ENCODE results near the gene IARS2.
"Not testable (repeated sequence)": the region's sequence is repeated elsewhere in the genome, so short reads cannot be mapped to it uniquely, and the experiment has no call there.

IARS2 gene

DNA sequence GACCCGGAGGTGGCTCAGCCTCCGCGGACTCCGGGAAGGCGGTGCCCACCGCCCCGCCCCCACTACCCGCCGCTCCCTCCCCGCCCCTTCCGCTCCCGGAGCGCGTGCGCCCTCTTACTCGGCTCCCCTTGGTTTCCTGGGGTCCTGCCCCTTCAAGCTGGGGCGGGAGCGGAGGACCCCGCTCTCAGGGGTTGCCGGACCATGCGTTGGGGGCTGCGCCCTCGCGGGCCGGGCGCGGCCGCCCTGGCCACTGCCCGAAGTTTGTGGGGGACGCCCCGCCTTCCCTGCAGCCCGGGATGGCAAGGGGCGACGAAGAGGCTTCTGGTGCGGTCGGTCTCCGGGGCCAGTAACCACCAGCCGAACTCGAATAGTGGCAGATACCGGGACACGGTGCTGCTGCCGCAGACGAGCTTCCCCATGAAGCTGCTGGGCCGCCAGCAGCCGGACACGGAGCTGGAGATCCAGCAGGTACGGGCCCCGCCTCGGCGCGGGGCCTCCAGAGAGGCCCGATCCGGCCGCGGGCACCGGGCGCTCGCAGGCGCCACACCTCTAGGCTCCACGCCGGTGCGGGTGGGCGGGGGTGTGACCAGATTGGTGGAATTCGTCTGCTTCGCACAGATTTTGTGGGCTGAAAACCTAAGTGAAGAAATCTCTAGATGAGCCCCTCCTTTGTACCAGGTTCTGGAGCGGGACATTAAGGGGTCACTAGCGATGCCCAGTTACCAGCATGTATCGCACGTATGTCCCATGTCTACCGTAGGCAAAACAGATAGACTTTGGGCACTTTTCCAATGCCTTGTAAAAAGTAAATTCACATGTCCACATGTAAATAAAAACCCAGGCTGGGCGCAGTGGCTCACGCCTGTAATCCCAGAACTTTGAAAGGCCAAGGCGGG, at the start of gene IARS2:
TSS of gene IARS2 (plus strand) at position 117 of the 896 bp plus-strand sequence. CDS start at position 202, 85 bp downstream.
- peak; percentile 71 to 90 (median 83) for DNase-seq (ENCODE audit: low read depth in 3 of 3, low spot score in 1 of 3)

DNA sequence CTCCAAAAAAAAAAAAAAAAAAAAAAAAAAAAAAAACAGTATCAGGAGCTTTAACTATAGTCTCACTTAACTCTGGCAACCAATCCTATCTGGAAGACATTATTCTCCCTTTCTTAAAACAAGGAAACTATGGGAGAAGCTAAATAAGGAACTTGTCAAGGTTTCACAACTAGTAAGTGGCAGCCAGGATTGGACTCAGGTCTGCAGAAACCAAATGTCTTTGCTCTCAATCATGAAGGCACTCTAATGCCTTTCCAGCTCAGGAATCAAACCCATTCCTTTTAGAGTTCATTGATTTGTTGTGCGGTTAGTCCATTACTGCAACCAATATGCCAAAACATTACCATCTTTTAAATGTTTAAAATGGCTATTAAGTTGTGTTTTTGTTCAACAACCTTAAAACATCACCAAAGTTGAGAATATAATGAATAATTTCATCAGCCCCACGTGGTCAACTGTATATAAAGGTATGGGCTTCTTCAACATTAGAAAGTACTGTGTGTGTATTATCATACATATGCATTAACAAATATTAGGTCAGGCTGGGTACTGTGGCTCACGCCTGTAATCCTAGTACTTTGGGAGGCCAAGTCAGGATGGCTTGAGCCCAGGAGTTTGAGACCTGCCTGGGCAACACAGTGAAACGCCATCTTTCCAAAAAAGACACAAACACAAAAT, 49.1 kb upstream of the IARS2 start:
- no peak for DNase-seq (ENCODE audit: low read depth in 3 of 3, low spot score in 1 of 3)

DNA sequence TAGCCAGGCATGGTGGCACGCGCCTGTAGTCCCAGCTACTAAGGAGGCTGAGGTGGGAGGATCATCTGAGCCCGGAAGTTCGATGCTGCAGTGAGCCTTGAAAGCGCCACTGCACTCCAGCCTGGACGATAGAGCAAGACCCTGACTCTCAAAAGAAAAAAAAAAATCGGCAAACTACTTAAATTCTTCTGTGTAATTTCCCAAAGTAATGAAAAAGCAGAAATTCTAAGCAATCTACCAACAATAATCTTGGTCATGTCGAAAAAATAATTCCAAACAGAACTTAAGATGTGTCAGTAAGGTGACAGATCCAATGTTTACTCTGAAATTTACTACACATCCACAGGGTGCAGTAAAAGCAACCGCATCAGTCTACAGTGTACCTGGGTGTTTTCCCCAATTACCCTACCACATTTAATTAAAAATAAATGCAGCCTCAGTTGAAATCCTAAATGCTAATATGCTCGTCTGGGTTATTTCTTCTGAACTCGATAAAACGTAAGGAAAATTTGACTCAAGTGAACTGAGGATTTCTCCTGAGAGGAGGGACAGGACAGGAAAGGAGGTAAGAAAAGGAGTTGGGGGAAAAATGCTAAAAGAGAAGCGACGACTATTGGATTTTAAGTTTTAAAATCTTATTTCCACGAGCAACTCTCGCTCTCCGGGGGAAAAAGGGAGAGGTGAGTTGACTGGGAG, 48.4 kb upstream of the IARS2 start:
- no peak for DNase-seq (ENCODE audit: low read depth in 3 of 3, low spot score in 1 of 3)

DNA sequence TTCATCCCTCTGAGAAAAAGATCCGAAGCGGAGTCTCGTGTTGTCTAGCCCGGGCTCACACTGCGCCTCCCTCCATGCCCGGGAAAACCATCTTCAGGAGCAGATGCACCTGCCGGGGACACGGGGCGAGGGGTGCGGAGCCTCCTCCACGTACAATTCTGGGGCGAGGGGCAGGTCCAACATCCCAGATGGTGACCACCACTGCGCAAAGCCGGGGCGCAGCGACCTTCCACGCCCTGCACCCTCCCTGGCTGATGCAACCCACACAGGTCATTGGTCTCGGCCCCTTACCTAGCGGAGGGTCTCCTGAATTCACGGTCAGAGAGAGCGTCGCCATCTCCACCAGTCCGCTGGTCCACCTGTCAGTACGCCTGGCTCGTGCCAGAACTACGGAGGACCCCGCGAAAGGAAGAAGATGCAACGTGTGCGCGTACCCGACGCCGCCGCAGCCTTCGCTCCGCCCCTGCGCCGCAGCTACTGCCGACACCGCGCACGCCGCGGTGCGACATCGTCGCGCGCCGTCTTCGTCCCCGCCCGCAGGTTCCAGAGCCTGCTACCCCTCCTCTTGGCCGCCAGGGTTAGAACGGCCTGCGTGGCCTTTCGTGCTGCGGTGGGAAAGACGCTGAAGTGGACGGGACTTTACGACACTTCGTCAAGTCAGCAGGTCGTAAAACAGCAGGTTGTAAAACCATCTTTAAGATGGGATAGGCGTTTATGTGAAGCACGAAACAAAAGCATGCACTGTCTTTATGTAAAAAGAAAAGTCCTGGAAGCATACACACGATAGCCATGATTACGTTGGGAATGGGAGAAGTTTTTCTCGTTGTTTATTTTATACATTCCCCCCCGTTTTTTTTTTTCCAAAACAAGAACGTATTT, 47.6 kb upstream of the IARS2 start, which contains the start of gene EPRS1:
TSS of gene EPRS1 (minus strand) at position 454 of the 879 bp plus-strand sequence. CDS start at position 337, 117 bp downstream.
- peak; percentile 80 to 90 (median 84) for DNase-seq (ENCODE audit: low read depth in 3 of 3, low spot score in 1 of 3)

DNA sequence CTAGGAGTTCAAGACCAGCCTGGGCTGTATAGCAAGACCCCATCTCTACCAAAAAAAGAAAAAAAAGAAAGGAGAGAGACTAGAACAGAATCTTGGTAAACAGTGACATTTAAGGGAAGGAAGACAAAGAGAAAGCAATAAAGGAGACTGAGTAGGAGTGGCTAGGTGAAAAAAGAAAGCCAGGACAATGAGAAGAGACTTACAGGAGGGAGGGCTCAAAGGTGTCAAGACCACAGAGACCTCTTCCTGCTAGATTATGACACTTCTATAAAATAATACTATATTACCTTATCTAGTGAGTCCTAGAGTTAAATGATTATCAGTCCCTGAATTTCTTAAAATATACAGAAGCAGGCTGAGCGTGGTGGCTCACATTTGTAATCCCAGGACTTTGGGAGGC, 37.6 kb upstream of the IARS2 start:
- no peak for DNase-seq (ENCODE audit: low read depth in 3 of 3, low spot score in 1 of 3)

DNA sequence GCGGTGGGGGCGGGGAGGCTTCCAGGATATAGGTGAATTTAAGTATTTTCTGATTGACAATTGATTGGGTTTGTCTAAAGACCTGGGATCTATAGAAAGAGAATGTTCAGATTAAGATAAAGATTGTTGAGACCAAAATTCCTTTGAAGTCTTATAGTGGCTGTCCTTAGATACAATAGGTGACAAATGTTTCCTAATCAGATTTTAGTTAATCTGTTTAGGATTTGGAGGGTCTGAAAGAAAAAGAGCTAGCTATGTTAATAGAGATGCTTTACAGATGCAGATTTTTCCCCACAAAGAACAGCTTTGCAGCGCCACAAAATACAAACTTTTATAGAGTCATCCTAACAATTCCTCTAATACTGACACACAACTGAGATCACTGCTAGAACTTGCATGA, 33.1 kb upstream of the IARS2 start:
- no peak for DNase-seq (ENCODE audit: low read depth in 3 of 3, low spot score in 1 of 3)

DNA sequence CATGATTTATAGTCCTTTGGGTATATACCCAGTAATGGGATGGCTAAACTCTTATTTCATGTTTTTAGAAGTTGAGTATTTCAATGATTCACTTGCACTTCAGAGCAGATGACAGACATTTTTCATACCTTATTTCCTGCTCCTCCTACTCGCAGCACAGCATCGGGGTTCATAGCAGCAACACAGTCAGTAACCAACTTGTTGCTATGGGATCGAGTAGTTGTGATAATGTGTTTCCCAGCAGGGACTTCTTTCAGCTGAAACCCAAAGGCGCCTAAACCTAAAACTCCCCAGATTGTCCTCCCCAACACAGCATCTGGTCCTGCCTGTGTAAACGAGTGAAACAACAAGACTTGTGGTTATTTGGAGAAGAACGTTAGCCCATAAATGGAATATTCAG, 31.3 kb upstream of the IARS2 start:
- no peak for DNase-seq (ENCODE audit: low read depth in 3 of 3, low spot score in 1 of 3)

DNA sequence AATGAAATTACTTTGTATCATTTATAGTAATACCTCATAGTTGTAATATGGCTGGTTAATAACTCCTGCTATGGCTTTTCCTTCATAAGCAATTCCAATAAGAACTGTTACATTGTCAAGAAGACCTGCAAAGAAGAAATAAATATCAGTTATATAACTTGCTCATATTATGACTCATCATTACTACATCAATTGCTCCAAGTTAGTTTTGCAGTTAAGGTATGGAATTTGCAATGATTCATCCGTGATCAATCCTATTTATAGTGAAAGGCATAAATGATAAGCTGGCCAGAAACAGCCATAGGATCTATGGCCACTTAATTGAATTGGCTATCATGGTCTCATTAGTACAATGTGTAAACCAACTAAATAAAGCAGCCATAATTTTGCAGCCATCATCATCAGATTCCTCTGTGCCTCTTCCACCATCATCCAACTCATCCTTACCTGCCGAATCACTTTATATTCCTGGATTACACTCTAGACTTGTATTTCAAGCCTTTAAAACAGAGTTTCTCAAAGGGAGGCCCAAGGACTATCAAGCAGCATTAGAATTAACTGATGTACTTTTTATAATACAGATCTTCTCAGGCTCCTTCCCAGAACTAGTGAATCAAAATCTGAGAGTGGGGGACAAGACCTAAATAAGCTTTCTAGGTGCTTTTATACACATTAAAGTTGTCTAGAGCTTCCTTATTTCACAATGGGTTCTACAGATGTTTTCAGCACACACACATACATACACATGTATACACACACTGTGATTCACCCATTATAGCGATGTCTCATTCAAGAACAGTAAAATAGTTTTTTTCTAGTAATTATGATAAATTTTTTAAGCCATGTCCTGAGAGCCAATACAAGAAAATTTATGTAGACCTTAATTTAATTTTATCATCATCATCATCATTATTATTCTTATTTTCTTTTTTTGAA, 26.4 kb upstream of the IARS2 start:
- no peak for DNase-seq (ENCODE audit: low read depth in 3 of 3, low spot score in 1 of 3)

DNA sequence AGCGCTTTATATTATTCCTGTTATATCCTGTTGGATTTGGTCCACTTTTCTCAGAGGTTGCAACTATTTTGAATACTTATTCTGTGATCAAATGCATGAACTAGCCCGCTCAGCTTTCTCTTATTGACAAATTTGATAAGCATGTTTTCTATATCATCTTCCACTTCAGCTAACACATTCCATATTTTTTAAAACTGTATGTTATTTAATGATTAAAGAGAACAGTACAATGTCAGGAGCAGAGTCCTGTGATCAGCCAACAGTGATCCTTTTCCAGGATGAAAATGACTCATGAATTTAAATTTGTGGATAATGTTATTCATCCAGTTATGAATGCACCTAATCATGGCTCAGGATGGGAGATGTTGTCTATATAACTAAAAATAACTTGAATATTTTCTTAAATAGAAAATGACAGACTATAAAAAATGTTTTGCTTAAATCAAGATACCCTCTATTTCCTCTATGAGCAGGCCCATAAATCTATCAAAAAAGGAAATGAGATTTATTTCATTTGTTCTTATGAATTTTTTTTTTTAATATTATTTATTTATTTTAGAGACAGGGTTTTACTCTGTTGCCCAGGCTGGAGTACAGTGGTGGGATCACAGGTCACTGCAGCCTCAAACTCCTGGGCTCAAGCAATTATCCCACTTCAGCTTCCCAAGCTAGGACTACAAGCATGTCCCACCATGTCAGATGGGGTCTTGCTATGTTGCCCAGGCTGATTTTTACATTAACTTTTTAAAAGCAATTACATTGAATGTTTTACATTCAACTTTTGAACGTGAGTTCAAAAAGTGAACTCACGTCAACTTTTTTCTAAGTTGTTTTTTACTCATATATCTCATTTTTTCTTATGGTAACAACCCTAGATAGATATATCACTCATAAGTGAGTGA, 16.8 kb upstream of the IARS2 start:
- no peak for DNase-seq (ENCODE audit: low read depth in 3 of 3, low spot score in 1 of 3)

DNA sequence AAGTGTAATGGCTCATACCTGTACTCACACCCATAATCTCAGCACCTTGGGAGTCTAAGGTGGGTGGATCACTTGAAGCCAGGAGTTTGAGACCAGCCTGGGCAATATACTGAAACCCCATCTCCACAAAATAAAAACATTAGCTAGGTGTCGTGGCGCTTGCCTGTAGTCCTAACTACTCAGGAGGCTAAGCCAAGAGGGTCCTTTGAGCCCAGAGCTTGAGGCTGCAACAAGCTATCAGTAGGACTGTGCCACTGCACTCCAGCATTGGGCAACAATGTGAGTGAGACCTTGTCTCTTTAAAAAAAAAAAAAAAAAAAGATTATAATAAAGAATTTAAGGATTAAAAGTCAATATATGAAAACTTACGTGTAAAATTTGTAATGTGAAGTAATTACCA, 16.0 kb upstream of the IARS2 start:
- DNase-seq (ENCODE audit: low read depth in 3 of 3, low spot score in 1 of 3) = no peak

DNA sequence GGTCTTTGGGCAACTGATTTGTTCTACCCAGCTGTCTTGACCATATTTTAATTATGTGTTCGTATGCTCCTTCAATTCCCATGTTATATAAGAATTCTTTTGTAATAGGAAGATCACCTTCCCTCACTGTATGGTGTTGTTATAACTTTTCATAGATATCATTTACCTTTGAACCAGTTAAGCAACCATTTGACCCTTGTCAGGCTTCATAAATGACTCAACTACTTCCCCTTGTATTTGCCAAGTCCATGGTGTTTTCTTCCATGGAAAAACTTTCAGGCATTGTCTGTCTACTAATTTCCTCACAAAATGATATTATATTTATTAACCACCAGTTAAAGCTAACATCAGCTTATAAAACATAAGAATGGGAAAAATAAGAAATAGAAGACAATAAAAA, 9.5 kb upstream of the IARS2 start:
- DNase-seq (ENCODE audit: low read depth in 3 of 3, low spot score in 1 of 3) = no peak

DNA sequence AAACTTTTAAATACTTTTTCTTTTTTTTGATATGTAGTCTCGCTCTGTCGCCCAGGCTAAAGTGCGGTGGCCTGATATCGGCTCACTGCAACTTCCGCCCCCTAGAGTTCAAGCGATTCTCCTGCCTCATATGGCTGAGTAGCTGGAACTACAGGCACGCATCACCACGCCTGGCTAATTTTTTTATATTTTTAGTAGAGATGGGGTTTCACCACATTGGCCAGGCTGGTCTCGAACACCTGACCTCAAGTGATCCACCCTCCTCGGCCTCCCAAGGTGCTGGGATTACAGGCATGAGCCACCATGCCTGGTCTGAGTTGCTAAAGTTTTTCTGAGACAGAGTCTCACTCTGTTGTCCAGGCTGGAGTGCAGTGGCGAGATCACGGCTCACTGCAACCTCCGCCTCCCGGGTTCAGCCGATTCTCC, 7.7 kb upstream of the IARS2 start:
- DNase-seq (ENCODE audit: low read depth in 3 of 3, low spot score in 1 of 3) = not testable (repeated sequence)

DNA sequence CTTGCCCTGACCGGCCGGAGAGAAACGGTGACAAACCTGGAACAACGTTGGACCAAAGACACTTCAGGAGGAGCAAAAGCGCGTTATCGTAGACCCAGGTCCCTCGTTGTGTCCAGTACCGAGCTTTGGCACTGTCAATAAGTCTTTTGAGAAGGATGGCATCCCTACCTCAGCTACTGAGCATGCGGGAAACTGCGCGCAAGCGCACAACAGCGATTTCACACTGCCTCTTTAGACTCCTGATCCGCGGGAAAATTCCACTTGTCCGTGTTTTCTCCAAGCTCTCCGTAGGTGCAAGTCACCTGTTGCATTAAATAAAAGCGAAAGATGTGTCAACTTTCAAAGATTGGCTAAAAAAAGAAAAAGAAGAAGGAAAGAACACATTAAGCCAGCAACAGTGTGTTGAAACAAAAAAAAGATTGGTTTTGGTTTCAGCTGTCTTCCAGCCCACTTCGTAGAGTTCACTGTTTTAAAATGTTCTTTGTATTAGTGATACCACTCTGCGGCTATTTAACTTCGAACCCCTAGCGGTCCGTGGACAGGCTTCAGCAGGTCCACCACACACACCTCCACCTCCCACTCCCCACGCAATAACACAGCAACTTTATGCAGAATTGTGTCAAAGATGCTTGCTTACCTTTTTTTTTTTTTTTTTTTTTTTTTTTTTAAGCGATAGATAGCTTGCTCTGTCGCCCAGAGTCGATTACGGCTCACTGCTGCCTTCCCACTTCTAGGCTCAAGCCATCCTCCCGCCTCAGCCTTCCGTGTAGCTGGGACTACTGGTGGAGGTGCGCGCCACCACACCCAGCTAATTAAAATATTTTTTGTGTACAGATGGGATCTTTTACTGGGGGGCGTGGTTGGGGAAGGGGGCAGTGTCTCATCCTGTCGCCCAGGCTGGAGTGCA, 4.0 kb upstream of the IARS2 start, which contains the start of gene BPNT1:
TSS of gene BPNT1 (minus strand) at position 139 of the 907 bp plus-strand sequence. CDS start 9,942 bp downstream, outside the sequence.
- DNase-seq (ENCODE audit: low read depth in 3 of 3, low spot score in 1 of 3) = peak; percentile 94 to 96 (median 95)

DNA sequence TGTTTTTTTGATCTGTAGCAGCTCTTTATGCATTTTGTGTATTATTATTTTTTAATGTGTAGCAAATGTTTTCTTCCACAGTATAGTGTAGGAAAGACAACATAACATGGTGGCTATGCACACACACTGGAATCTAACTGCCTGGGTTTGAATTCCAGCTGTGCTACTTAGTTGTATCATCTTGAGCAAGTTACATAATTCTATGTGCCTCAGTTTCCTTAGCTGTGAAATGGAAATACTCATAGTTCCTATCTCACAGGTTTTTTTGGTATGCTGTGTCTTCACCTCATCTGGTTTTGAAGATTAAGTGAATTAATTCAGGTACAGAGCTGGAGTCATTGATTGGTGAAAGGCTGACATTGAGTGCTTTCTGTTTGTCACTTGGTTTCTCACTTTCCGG, 1.2 kb upstream of the IARS2 start:
- no peak for DNase-seq (ENCODE audit: low read depth in 3 of 3, low spot score in 1 of 3)

DNA sequence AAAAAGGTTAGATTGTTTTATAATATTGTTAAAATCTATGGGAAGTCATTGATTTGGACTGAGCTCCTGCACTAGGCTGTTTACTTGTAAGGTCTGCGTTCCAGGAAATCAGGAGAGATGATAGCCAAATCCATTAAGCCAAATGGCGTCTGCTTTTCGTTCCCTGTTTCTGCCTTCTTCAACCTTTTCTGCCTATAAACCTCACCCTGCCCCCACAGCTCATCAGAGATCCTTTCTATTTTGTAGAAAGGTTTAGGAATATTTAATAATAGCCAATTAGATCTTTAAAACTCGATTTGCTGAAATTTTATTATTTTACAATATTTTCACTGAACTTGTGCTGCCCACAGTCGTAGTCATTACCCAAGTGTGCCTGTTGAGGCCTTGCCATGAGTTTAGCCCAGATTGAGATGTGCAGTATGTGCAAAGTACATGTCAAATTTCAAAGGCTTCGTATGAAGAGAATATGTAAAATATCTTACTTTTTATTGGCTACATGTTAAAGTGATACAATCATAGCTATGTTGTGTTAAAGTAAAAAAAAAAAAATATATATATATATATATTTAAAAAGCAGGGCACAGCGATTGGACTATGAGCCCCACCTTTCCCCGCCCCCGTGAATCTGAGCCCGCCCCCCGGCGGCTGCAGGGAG, 444 bp upstream of the IARS2 start:
- DNase-seq (ENCODE audit: low read depth in 3 of 3, low spot score in 1 of 3) = no peak

DNA sequence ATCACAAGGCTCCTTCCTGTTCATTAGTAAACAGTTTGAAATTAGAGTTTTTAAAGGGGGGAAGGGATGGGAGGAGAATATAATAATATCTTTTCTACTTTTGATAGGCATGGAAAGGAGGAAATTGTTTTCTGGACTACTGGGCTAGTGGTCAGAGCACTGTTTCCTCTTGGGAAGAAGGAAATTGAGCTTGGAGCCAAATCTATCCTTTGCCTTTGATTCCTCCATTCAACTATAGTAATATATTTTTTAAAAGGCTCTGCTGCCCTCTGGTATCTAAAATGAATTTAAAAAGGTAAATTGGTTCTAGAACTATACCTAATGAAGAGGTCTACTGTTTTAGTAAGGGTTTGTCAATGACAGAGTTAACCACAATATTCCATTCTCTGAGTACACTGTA, 5.9 kb downstream of the IARS2 start:
- no peak for DNase-seq (ENCODE audit: low read depth in 3 of 3, low spot score in 1 of 3)

DNA sequence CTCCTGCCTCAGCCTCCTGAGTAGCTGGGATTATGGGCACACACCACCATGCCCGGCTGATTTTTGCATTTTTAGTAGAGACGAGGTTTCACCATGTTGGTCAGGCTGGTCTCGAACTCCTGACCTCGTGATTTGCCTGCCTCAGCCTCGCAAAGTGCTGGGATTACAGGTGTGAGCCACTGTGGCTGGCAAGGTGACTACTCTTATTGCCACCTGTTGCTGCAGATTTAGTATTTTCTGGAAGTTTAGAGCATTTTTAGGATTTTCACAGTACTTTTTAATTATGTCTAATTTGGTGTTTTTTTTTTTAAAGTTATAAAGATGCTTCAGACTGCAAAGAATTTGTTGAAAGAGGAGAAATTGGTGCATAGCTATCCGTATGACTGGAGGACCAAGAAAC, 16.5 kb downstream of the IARS2 start:
- DNase-seq (ENCODE audit: low read depth in 3 of 3, low spot score in 1 of 3) = not testable (repeated sequence)
